HepG2 (cell line): Measurements from ENCODE around the gene PALMD. TPM values are rescaled to one million over a fixed set of nuclear protein-coding genes. Genes with fewer than 3 reads are reported as not detected.

Source experiments
- ATAC-seq: fragments of 200-7000 bp; cut with Tn5 transposase; 3 replicates; pipeline ENCODE4 v1.9.1; 2020; ENCODE audit warnings: mild to moderate bottlenecking, moderate library complexity
- BruUV-seq: library from RNA; stranded (reverse); fragments of 400-500 nt; replicated peaks from 2 replicates; lab custom pipeline; 2021; lab: Mats Ljungman, UMichigan
- CTCF ChIA-PET: fragments of 300-600 bp; formaldehyde crosslinking; extraction: SDS; loops from one replicate; lab custom pipeline; 2021; ENCODE audit warnings: low total read pairs, inconsistent platforms, low intra/inter-chr PET ratio; lab: Yijun Ruan, JAX
- POLR2A ChIA-PET: fragments of 350-600 bp; sonication (Branson Sonifier 250); formaldehyde crosslinking; loops from one replicate; lab custom pipeline; 2020; ENCODE audit warnings: antibody characterized with exemption, inconsistent platforms; lab: Yijun Ruan, JAX
- DNase-seq: peaks from one replicate; pipeline ENCODE4 v3.0.0-alpha.2; 2015; ENCODE audit warnings: low spot score
- FAIRE-seq: peaks from 3 replicates; lab custom pipeline; 2011; peaks lifted over from hg19 to GRCh38; lab: Jason Lieb, UNC
- H2AFZ ChIP-seq: one replicate; pipeline ENCODE4 v1.6.1; 2011; ENCODE audit warnings: low read length, inconsistent platforms
- H3K27ac ChIP-seq: fragments of 300-600 bp; 3 replicates; pipeline ENCODE4 v1.8.0; 2011; ENCODE audit warnings: mixed run types, mild to moderate bottlenecking, mixed read lengths, low read length, inconsistent platforms; ENCODE audit not compliant: insufficient read depth; ENCODE audit errors: extremely low read length
- H3K27me3 ChIP-seq, 2 experiments: fragments of 200-600 bp in 1 of 2; 2 replicates in 1 of 2; 3 replicates in 1 of 2; pipeline versions ENCODE4 v1.6.0 to v1.8.0; 2011; ENCODE audit warnings: low read length in 2 of 2, mild to moderate bottlenecking in 2 of 2, moderate library complexity in 2 of 2, inconsistent platforms in 1 of 2; ENCODE audit not compliant: insufficient read depth in 2 of 2, control insufficient read depth in 1 of 2
- H3K36me3 ChIP-seq, 2 experiments: fragments of 200-600 bp in 1 of 2; replicated peaks in 1 of 2; 2 replicates in 1 of 2; 3 replicates in 1 of 2; pipeline versions ENCODE4 v1.5.1 to v1.8.0; 2011; ENCODE audit warnings: low read length in 2 of 2, inconsistent platforms in 1 of 2; ENCODE audit not compliant: insufficient read depth in 2 of 2, control insufficient read depth in 1 of 2
- H3K4me1 ChIP-seq: 2 replicates; pipeline ENCODE4 v1.5.1; 2012; ENCODE audit warnings: low read length, inconsistent platforms; ENCODE audit not compliant: insufficient read depth
- H3K4me2 ChIP-seq: 2 replicates; pipeline ENCODE4 v1.6.0; 2011; ENCODE audit warnings: low read depth, low read length, inconsistent platforms
- H3K4me3 ChIP-seq, 3 experiments: fragments of 200-600 bp in 1 of 3; sonication (generic), shearing (Covaris generic) in 1 of 3; replicated peaks in 1 of 3; 2 replicates each; pipeline ENCODE4 v1.5.1; 2011 to 2016; ENCODE audit warnings: low read length in 3 of 3, inconsistent platforms in 2 of 3, low read depth in 2 of 3, mild to moderate bottlenecking in 2 of 3, control low read depth in 1 of 3, mixed read lengths in 1 of 3; ENCODE audit not compliant: insufficient read depth in 1 of 3
- H3K79me2 ChIP-seq: one replicate; pipeline ENCODE4 v1.6.1; 2011; ENCODE audit warnings: low read length, inconsistent platforms; ENCODE audit not compliant: insufficient read depth
- H3K9ac ChIP-seq: 2 replicates; pipeline ENCODE4 v1.6.0; 2011; ENCODE audit warnings: mild to moderate bottlenecking, low read depth, low read length, inconsistent platforms; ENCODE audit not compliant: insufficient read depth
- H3K9me3 ChIP-seq: 2 replicates; pipeline ENCODE4 v1.5.1; 2012; ENCODE audit warnings: mild to moderate bottlenecking, low read length
- H4K20me1 ChIP-seq: 2 replicates; pipeline ENCODE4 v1.6.0; 2011; ENCODE audit warnings: inconsistent platforms, mild to moderate bottlenecking, low read length, moderate library complexity; ENCODE audit not compliant: insufficient read depth
- AGO1 ChIP-seq: fragments of 200-400 bp; formaldehyde crosslinking; IDR thresholded peaks from 2 replicates; pipeline ENCODE4 v1.6.1; 2017; ENCODE audit warnings: mild to moderate bottlenecking, low read depth, low read length, moderate library complexity; ENCODE audit not compliant: poor library complexity, severe bottlenecking
- CBX5 ChIP-seq: sonication (generic); formaldehyde crosslinking; IDR thresholded peaks from 2 replicates; pipeline ENCODE4 v1.4.0; 2020; ENCODE audit warnings: missing genetic modification reagents, borderline replicate concordance
- CCDC6 ChIP-seq: sonication (generic); formaldehyde crosslinking; IDR thresholded peaks from 2 replicates; pipeline ENCODE4 v1.8.1; 2022; ENCODE audit warnings: mild to moderate bottlenecking, missing genetic modification reagents, moderate library complexity
- EED ChIP-seq: sonication (generic); formaldehyde crosslinking; IDR thresholded peaks from 2 replicates; pipeline ENCODE4 v1.5.0; 2020; ENCODE audit warnings: mild to moderate bottlenecking, missing genetic modification reagents
- HMGXB4 ChIP-seq, 2 experiments: sonication (generic) in 1 of 2; formaldehyde crosslinking in 1 of 2; IDR thresholded peaks; 2 replicates each; pipeline versions ENCODE4 v1.4.0 to v1.6.1; 2018 to 2020; ENCODE audit warnings: missing genetic modification reagents in 2 of 2, borderline replicate concordance in 1 of 2, low read depth in 1 of 2, mild to moderate bottlenecking in 1 of 2, missing biosample characterization in 1 of 2
- PAF1 ChIP-seq: IDR thresholded peaks from 2 replicates; pipeline ENCODE4 v1.6.1; 2016; ENCODE audit warnings: missing genetic modification reagents, missing compliant biosample characterization
- U2AF2 ChIP-seq: fragments of 200-400 bp; formaldehyde crosslinking; IDR thresholded peaks from 2 replicates; pipeline ENCODE4 v1.6.1; 2017; ENCODE audit warnings: low read depth, mild to moderate bottlenecking, low read length
- ZFP90 ChIP-seq: sonication (generic); formaldehyde crosslinking; IDR thresholded peaks from 2 replicates; pipeline ENCODE4 v1.8.0; 2022; ENCODE audit warnings: missing genetic modification reagents, mild to moderate bottlenecking, inconsistent platforms, borderline replicate concordance
- ZNF12 ChIP-seq: sonication (generic); formaldehyde crosslinking; IDR thresholded peaks from 2 replicates; pipeline ENCODE4 v1.5.0; 2020; ENCODE audit warnings: missing genetic modification reagents
- WGBS: methylation state at CpG from one replicate; pipeline ENCODE4 v1.1.6; 2017; ENCODE audit warnings: low lambda C conversion rate; 5-methylcytosine and 5-hydroxymethylcytosine counted together
- in situ Hi-C: cut with HindIII; loops from 2 replicates; pipeline ENCODE4 v1.10.0; 2017; ENCODE audit warnings: low pct_unique_long_range_greater_than_20kb; ENCODE audit not compliant: extremely low pct_ligation_motif_present
- intact Hi-C: fragments of 100-400 bp; cut with micrococcal nuclease; formaldehyde crosslinking; loops from one replicate; pipeline ENCODE4 v1.10.0; 2022; ENCODE audit not compliant: unreplicated experiment
- polyA plus RNA-seq, 8 experiments: library from polyadenylated mRNA; depleted of rRNA in 3 of 8; stranded (reverse) in 7 of 8; unstranded in 1 of 8; fragments of >200 nt; fragmentation: Illumina TruSeq in 4 of 8; extraction: Trizol in 4 of 8; gene quantifications; 2 replicates each; pipeline versions ENCODE4 v1.2.1 to v1.2.3, GENCODE V29; 2011 to 2016; ENCODE audit warnings: low read depth in 4 of 8, missing spikeins in 1 of 8, mixed read lengths in 1 of 8; ENCODE audit not compliant: insufficient read depth in 1 of 8
- total RNA-seq, 5 experiments: library from RNA; depleted of rRNA; stranded (reverse); fragments of >200 nt; fragmentation: Illumina TruSeq; extraction: Trizol; gene quantifications; 2 replicates each; pipeline ENCODE4 v1.2.3, GENCODE V29; 2016; ENCODE audit warnings: low read depth in 1 of 5
- TF ChIP-seq, protein P1 (sequence below): sonication (generic); formaldehyde crosslinking; IDR thresholded peaks from 2 replicates; pipeline ENCODE4 v1.5.0; 2020; ENCODE audit warnings: missing genetic modification reagents
- TF ChIP-seq, protein P2 (sequence below): sonication (generic); formaldehyde crosslinking; IDR thresholded peaks from 2 replicates; pipeline ENCODE4 v1.4.0; 2020; ENCODE audit warnings: missing genetic modification reagents
- TF ChIP-seq, protein P3 (sequence below): sonication (generic); formaldehyde crosslinking; IDR thresholded peaks from 2 replicates; pipeline ENCODE4 v1.5.0; 2020; ENCODE audit warnings: mild to moderate bottlenecking, missing genetic modification reagents

Gene PALMD
- total and polyA plus RNA-seq, 2 of the 13 experiments (the other 11 are each of a cell fraction or from before 2014, with no cell fraction given): 5.5 to 31.1 TPM

GRCh38 chr1:99677416-99677815 lies 31.5 kb downstream of the PALMD start:
- FAIRE-seq: no peak
- no peak overlapping the region for H3K9ac ChIP-seq
- 91% methylated on average over 2 of the region's 2 CpGs for WGBS
- H2AFZ ChIP-seq: no peak overlapping the region
- ChIA-PET POLR2A (no interaction called here), CTCF (no interaction called here)
- 0 out of 2 replicates have a peak, but pooled peaks cover 7% of the 10 kb centered on the region for H3K4me1 ChIP-seq
- TF ChIP-seq, protein P1, sequence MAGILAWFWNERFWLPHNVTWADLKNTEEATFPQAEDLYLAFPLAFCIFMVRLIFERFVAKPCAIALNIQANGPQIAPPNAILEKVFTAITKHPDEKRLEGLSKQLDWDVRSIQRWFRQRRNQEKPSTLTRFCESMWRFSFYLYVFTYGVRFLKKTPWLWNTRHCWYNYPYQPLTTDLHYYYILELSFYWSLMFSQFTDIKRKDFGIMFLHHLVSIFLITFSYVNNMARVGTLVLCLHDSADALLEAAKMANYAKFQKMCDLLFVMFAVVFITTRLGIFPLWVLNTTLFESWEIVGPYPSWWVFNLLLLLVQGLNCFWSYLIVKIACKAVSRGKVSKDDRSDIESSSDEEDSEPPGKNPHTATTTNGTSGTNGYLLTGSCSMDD (CRISPR knock-in tag): no peak
- no peak for TF ChIP-seq ZFP90 (CRISPR knock-in tag)
- BruUV-seq: no TSS peak
- no peaks in the 10 kb centered on the region for H3K9me3 ChIP-seq
- no peak overlapping the region for H3K4me3 ChIP-seq
- no peak overlapping the region for H3K27ac ChIP-seq
- ATAC-seq: no peak
- no peaks in the 10 kb centered on the region for H4K20me1 ChIP-seq
- no peaks in the 10 kb centered on the region for H3K27me3 ChIP-seq
- H3K36me3 ChIP-seq: peaks cover 13 to 48% of the 10 kb centered on the region in 2 experiments
- intact Hi-C loops: no loop called here
- no peak overlapping the region for H3K4me2 ChIP-seq
- in situ Hi-C loops: no loop called here
- no peak for DNase-seq
- no peaks in the 10 kb centered on the region for H3K79me2 ChIP-seq

- no peak overlapping the region for H3K27ac ChIP-seq
- H3K36me3 ChIP-seq: peaks cover 9 to 39% of the 10 kb centered on the region in 2 experiments; a peak in 4 of 5 replicates
- no peaks in the 10 kb centered on the region for H3K79me2 ChIP-seq
- ChIA-PET POLR2A (no interaction called here), CTCF (no interaction called here)
- no TSS peak for BruUV-seq
- ATAC-seq (no peak), DNase-seq (no peak), FAIRE-seq (no peak)
- 100% methylated on average over 1 of the region's 1 CpG for WGBS
- H3K4me1 ChIP-seq: no peaks in the 10 kb centered on the region
- no peaks in the 10 kb centered on the region for H4K20me1 ChIP-seq
- H3K9ac ChIP-seq: no peak overlapping the region
- no peaks in the 10 kb centered on the region for H3K9me3 ChIP-seq
- in situ Hi-C loops: no loop called here
- no peak overlapping the region for H3K4me2 ChIP-seq
- TF ChIP-seq ZNF12 (CRISPR knock-in tag) (no peak), PAF1 (CRISPR knock-in tag) (no peak), AGO1 (no peak), HMGXB4 (CRISPR knock-in tag; IDR thresholded peaks at IDR 0.05; ENCODE audit: borderline replicate concordance in 1 of 2, low read depth in 1 of 2) (no peak), CBX5 (CRISPR knock-in tag) (no peak), CCDC6 (CRISPR knock-in tag) (no peak), EED (no peak), U2AF2 (no peak)
- TF ChIP-seq, protein P2, sequence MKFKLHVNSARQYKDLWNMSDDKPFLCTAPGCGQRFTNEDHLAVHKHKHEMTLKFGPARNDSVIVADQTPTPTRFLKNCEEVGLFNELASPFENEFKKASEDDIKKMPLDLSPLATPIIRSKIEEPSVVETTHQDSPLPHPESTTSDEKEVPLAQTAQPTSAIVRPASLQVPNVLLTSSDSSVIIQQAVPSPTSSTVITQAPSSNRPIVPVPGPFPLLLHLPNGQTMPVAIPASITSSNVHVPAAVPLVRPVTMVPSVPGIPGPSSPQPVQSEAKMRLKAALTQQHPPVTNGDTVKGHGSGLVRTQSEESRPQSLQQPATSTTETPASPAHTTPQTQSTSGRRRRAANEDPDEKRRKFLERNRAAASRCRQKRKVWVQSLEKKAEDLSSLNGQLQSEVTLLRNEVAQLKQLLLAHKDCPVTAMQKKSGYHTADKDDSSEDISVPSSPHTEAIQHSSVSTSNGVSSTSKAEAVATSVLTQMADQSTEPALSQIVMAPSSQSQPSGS (CRISPR knock-in tag): no peak
- TF ChIP-seq, protein P3, sequence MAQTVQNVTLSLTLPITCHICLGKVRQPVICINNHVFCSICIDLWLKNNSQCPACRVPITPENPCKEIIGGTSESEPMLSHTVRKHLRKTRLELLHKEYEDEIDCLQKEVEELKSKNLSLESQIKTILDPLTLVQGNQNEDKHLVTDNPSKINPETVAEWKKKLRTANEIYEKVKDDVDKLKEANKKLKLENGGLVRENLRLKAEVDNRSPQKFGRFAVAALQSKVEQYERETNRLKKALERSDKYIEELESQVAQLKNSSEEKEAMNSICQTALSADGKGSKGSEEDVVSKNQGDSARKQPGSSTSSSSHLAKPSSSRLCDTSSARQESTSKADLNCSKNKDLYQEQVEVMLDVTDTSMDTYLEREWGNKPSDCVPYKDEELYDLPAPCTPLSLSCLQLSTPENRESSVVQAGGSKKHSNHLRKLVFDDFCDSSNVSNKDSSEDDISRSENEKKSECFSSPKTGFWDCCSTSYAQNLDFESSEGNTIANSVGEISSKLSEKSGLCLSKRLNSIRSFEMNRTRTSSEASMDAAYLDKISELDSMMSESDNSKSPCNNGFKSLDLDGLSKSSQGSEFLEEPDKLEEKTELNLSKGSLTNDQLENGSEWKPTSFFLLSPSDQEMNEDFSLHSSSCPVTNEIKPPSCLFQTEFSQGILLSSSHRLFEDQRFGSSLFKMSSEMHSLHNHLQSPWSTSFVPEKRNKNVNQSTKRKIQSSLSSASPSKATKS (CRISPR knock-in tag): no peak
- no peak overlapping the region for H2AFZ ChIP-seq
- intact Hi-C loops: no loop called here
- H3K4me3 ChIP-seq: no peak overlapping the region
- no peaks in the 10 kb centered on the region for H3K27me3 ChIP-seq
Observed at GRCh38 chr1:99680270-99680669, 34.4 kb downstream of the PALMD start.
